GM21619 (cell line): ENCODE data around the gene LTBR.

ENCODE experiments used
- ATAC-seq: cut with Tn5 transposase; IDR thresholded peaks from one replicate; pipeline ENCODE4 v1.9.1; 2021; ENCODE audit not compliant: unreplicated experiment

Gene LTBR

GRCh38 chr12:6382371-6382770 is 1.6 kb upstream of the LTBR start:
- no peak for ATAC-seq

GRCh38 chr12:6382982-6383381 is 980 bp upstream of the LTBR start:
- ATAC-seq = no peak

GRCh38 chr12:6384499-6385436 is 806 bp downstream of the LTBR start:
- ATAC-seq = no peak

GRCh38 chr12:6386038-6386437 is 2.1 kb downstream of the LTBR start:
- ATAC-seq = no peak

- ATAC-seq = no peak
Measured at GRCh38 chr12:6386491-6386890, 2.5 kb downstream of the LTBR start.

GRCh38 chr12:6387541-6387940 is 3.6 kb downstream of the LTBR start:
- no peak for ATAC-seq

GRCh38 chr12:6390084-6390799 is 6.3 kb downstream of the LTBR start:
- no peak for ATAC-seq

GRCh38 chr12:6391013-6391412 is 7.1 kb downstream of the LTBR start:
- no peak for ATAC-seq

GRCh38 chr12:6392504-6392903 is 8.5 kb downstream of the LTBR start:
- no peak for ATAC-seq

GRCh38 chr12:6393109-6393508 is 9.1 kb downstream of the LTBR start:
- ATAC-seq = no peak

GRCh38 chr12:6394398-6394797 is 10.4 kb downstream of the LTBR start:
- ATAC-seq = no peak

- no peak for ATAC-seq
Measured at GRCh38 chr12:6396031-6396430, 12.1 kb downstream of the LTBR start.

GRCh38 chr12:6399884-6400644 is 16.1 kb downstream of the LTBR start:
- ATAC-seq = no peak

- no peak for ATAC-seq
Measured at GRCh38 chr12:6404390-6404789, 20.4 kb downstream of the LTBR start.

- no peak for ATAC-seq
Measured at GRCh38 chr12:6405963-6406362, 22.0 kb downstream of the LTBR start.

GRCh38 chr12:6407236-6407954 is 23.4 kb downstream of the LTBR start:
- ATAC-seq = no peak

GRCh38 chr12:6416596-6416995 is 32.6 kb downstream of the LTBR start:
- ATAC-seq = no peak

- ATAC-seq = no peak
Measured at GRCh38 chr12:6418796-6419195, 34.8 kb downstream of the LTBR start.

- ATAC-seq = no peak
Measured at GRCh38 chr12:6420364-6420763, 36.4 kb downstream of the LTBR start.

GRCh38 chr12:6423267-6424007 is 39.5 kb downstream of the LTBR start:
- no peak for ATAC-seq
